B cell (primary cell): ENCODE results near the gene INSM1. TPM values are rescaled to one million over a fixed set of nuclear protein-coding genes. Genes with fewer than 3 reads are reported as not detected.
"Not testable (repeated sequence)": the region's sequence is repeated elsewhere in the genome, so short reads cannot be mapped to it uniquely, and the experiment has no call there.

ENCODE experiments used
- ATAC-seq: fragments of 200-7000 bp; cut with Tn5 transposase; one replicate; pipeline ENCODE4 v1.10.0; 2021; ENCODE audit warnings: low read depth, mild to moderate bottlenecking, moderate number of reproducible peaks, moderate library complexity
- CTCF ChIA-PET: fragments of 350-600 bp; sonication (Branson Sonifier 250); formaldehyde crosslinking; loops from one replicate; lab custom pipeline; 2021; ENCODE audit warnings: antibody characterized with exemption, inconsistent platforms; lab: Charles Lee
- POLR2A ChIA-PET: fragments of 350-600 bp; sonication (Branson Sonifier 250); formaldehyde crosslinking; loops from one replicate; lab custom pipeline; 2021; ENCODE audit warnings: antibody characterized with exemption; lab: Charles Lee
- DNase-seq: peaks from one replicate; pipeline ENCODE4 v3.0.0; 2013
- H2AFZ ChIP-seq: 2 replicates; pipeline ENCODE4 v1.6.1; 2012; ENCODE audit warnings: mild to moderate bottlenecking, low read depth, low read length; ENCODE audit not compliant: insufficient read depth, poor library complexity, severe bottlenecking
- H3K27ac ChIP-seq, 2 donors: 1 replicate in 1 of 2; 2 replicates in 1 of 2; pipeline ENCODE4 v1.5.1; 2012 to 2013; ENCODE audit warnings: low read length in 2 of 2, mild to moderate bottlenecking in 2 of 2, moderate library complexity in 1 of 2
- H3K27me3 ChIP-seq, 4 experiments: fragments of 200-600 bp in 1 of 4; sonication (generic) in 1 of 4; replicated peaks in 1 of 4; 1 replicate in 2 of 4; 2 replicates in 2 of 4; pipeline versions ENCODE4 v1.6.1 to v1.7.0; 2013 to 2016; ENCODE audit warnings: low read length in 3 of 4, mild to moderate bottlenecking in 2 of 4, mixed read lengths in 1 of 4, moderate library complexity in 1 of 4; ENCODE audit not compliant: insufficient read depth in 4 of 4, control insufficient read depth in 3 of 4; ENCODE audit errors: control extremely low read depth in 1 of 4
- H3K36me3 ChIP-seq, 2 experiments: replicated peaks in 1 of 2; 1 replicate in 1 of 2; 2 replicates in 1 of 2; pipeline versions ENCODE4 v1.6.1 to v1.7.1; 2013; ENCODE audit warnings: low read length in 1 of 2; ENCODE audit not compliant: insufficient read depth in 2 of 2, control insufficient read depth in 1 of 2; ENCODE audit errors: control extremely low read depth in 1 of 2, extremely low read depth in 1 of 2
- H3K4me1 ChIP-seq, 2 donors: fragments of 200-600 bp in 1 of 2; sonication (generic) in 1 of 2; 1 replicate in 1 of 2; 2 replicates in 1 of 2; pipeline versions ENCODE4 v1.5.1 to v1.6.1; 2013 to 2017; ENCODE audit warnings: low read length in 2 of 2; ENCODE audit not compliant: control insufficient read depth in 2 of 2, insufficient read depth in 2 of 2
- H3K4me2 ChIP-seq: replicated peaks from 2 replicates; pipeline ENCODE3; 2012; ENCODE audit warnings: mild to moderate bottlenecking, low read depth, low read length; ENCODE audit not compliant: poor library complexity, severe bottlenecking
- H3K4me3 ChIP-seq, 5 experiments: fragments of 200-600 bp in 1 of 5; sonication (generic) in 1 of 5; 1 replicate in 3 of 5; 2 replicates in 2 of 5; pipeline versions ENCODE4 v1.5.1 to v1.7.0; 2011 to 2016; ENCODE audit warnings: low read length in 4 of 5, mild to moderate bottlenecking in 4 of 5, low read depth in 2 of 5, control low read depth in 1 of 5, moderate library complexity in 1 of 5; ENCODE audit not compliant: insufficient read depth in 1 of 5; ENCODE audit errors: control extremely low read depth in 1 of 5, extremely low read depth in 1 of 5
- H3K79me2 ChIP-seq: fragments of 200-600 bp; sonication (generic); one replicate; pipeline ENCODE4 v1.6.0; 2016; ENCODE audit warnings: low read length; ENCODE audit not compliant: control insufficient read depth, insufficient read depth
- H3K9ac ChIP-seq: fragments of 200-600 bp; sonication (generic); 2 replicates; pipeline ENCODE4 v1.6.1; 2017; ENCODE audit warnings: mild to moderate bottlenecking, low read length, moderate library complexity
- H3K9me3 ChIP-seq, 3 donors: one replicate each; pipeline versions ENCODE4 v1.6.1 to v1.7.1; 2013; ENCODE audit warnings: low read length in 2 of 3; ENCODE audit not compliant: control insufficient read depth in 2 of 3, insufficient read depth in 1 of 3; ENCODE audit errors: control extremely low read depth in 1 of 3
- H4K20me1 ChIP-seq: 2 replicates; pipeline ENCODE4 v1.6.0; 2012; ENCODE audit warnings: mild to moderate bottlenecking, low read length; ENCODE audit not compliant: insufficient read depth, control insufficient read depth, poor library complexity, severe bottlenecking
- H3K27ac Mint-ChIP-seq: one replicate; pipeline ENCODE4 v1.8.0; 2021; ENCODE audit warnings: mixed read lengths
- H3K27me3 Mint-ChIP-seq: one replicate; pipeline ENCODE4 v1.8.0; 2021; ENCODE audit warnings: mixed read lengths
- H3K4me1 Mint-ChIP-seq: one replicate; pipeline ENCODE4 v1.8.0; 2021; ENCODE audit warnings: mixed read lengths
- H3K4me3 Mint-ChIP-seq: one replicate; pipeline ENCODE4 v1.8.0; 2021; ENCODE audit warnings: mixed read lengths
- H3K9me3 Mint-ChIP-seq: one replicate; pipeline ENCODE4 v1.8.0; 2022; ENCODE audit warnings: mixed read lengths; ENCODE audit not compliant: insufficient read depth
- CTCF ChIP-seq: fragments of 200-600 bp; IDR thresholded peaks from one replicate; pipeline ENCODE4 v1.8.0; 2022; ENCODE audit warnings: antibody characterized with exemption, mild to moderate bottlenecking
- EZH2 ChIP-seq: IDR thresholded peaks from 2 replicates; pipeline ENCODE4 v1.6.1; 2012; ENCODE audit warnings: borderline replicate concordance, low read depth, mild to moderate bottlenecking, moderate library complexity, low read length; ENCODE audit not compliant: insufficient read depth, poor library complexity, severe bottlenecking
- WGBS: methylation state at CpG from one replicate; pipeline ENCODE4 v1.1.5; 2013; ENCODE audit warnings: missing lambda C conversion rate; ENCODE audit not compliant: insufficient coverage; 5-methylcytosine and 5-hydroxymethylcytosine counted together
- intact Hi-C: fragments of 100-400 bp; cut with micrococcal nuclease; formaldehyde crosslinking; loops from one replicate; pipeline ENCODE4 v1.10.0; 2022
- polyA plus RNA-seq: library from polyadenylated mRNA; depleted of rRNA; stranded (reverse); fragments of >200 nt; gene quantifications from 2 replicates; pipeline ENCODE4 v1.2.3, GENCODE V29; 2012
- total RNA-seq, 2 donors: library from RNA; stranded (reverse); fragments of 120-200 nt in 1 of 2; gene quantifications; 1 replicate in 1 of 2; 2 replicates in 1 of 2; pipeline versions ENCODE4 v1.2.3 to v1.2.4, GENCODE V29; 2013 to 2022

INSM1 gene
- total and polyA plus RNA-seq, 2 donors (not counting 1 experiment from before 2014, with no cell fraction given): not detected

GRCh38 chr20:20344476-20344875 is 23.4 kb upstream of the INSM1 start:
- Histone ChIP-seq H3K4me1 (no peaks in the 10 kb centered on the region), H3K27me3 (peaks cover 0 to 15% (median 1%) of the 10 kb centered on the region in 4 experiments), H3K27ac (no peak overlapping the region), H3K36me3 (no peaks in the 10 kb centered on the region), H3K4me2 (no peak overlapping the region), H3K4me3 (no peak overlapping the region), H3K9me3 (peaks cover 3 to 6% (median 4%) of the 10 kb centered on the region in 3 donors), H4K20me1 (no peaks in the 10 kb centered on the region), H2AFZ (no peak overlapping the region), H3K9ac (no peak overlapping the region), H3K79me2 (no peaks in the 10 kb centered on the region)
- H3K9me3 Mint-ChIP-seq: peaks cover 2% of the 10 kb centered on the region
- no peak overlapping the region for H3K27ac Mint-ChIP-seq
- ChIA-PET CTCF (no interaction called here), POLR2A (no interaction called here)
- H3K27me3 Mint-ChIP-seq: peaks cover 23% of the 10 kb centered on the region
- DNase-seq: no peak
- no CpG with 5 or more reads among the region's 4 CpGs for WGBS
- intact Hi-C loops: no loop called here
- TF ChIP-seq EZH2 (no peak), CTCF (no peak)
- no peaks in the 10 kb centered on the region for H3K4me1 Mint-ChIP-seq
- ATAC-seq: no peak
- H3K4me3 Mint-ChIP-seq: no peak overlapping the region

- Mint-ChIP-seq H3K9me3 (peaks cover 2% of the 10 kb centered on the region), H3K4me3 (no peak overlapping the region), H3K27me3 (peaks cover 34% of the 10 kb centered on the region), H3K4me1 (no peaks in the 10 kb centered on the region), H3K27ac (no peak overlapping the region)
- Histone ChIP-seq H2AFZ (no peak overlapping the region), H3K4me3 (no peak overlapping the region), H3K4me1 (no peaks in the 10 kb centered on the region), H3K79me2 (no peaks in the 10 kb centered on the region), H3K9ac (no peak overlapping the region), H3K4me2 (no peak overlapping the region), H4K20me1 (no peaks in the 10 kb centered on the region), H3K9me3 (peaks cover 0 to 5% (median 0%) of the 10 kb centered on the region in 3 donors), H3K27ac (no peak overlapping the region), H3K36me3 (no peaks in the 10 kb centered on the region), H3K27me3 (peaks cover 0 to 5% (median 2%) of the 10 kb centered on the region in 4 experiments)
- WGBS: 60% methylated on average over 1 of the region's 3 CpGs
- CTCF ChIA-PET: no interaction called here
- POLR2A ChIA-PET: no interaction called here
- TF ChIP-seq CTCF (no peak), EZH2 (no peak)
- DNase-seq: no peak
- intact Hi-C loops: no loop called here
- ATAC-seq: no peak
These were observed 14.3 kb upstream of the INSM1 start for GRCh38 chr20:20353576-20353975.

- H3K36me3 ChIP-seq, H3K79me2 ChIP-seq, H3K4me3 ChIP-seq, intact Hi-C loops, H3K4me3 Mint-ChIP-seq, H3K4me1 Mint-ChIP-seq, H4K20me1 ChIP-seq, H2AFZ ChIP-seq, CTCF ChIA-PET, ATAC-seq, H3K9me3 Mint-ChIP-seq, POLR2A ChIA-PET, H3K27ac Mint-ChIP-seq, H3K9me3 ChIP-seq, H3K4me2 ChIP-seq, H3K4me1 ChIP-seq, DNase-seq, H3K9ac ChIP-seq, H3K27ac ChIP-seq: not testable (repeated sequence)
- H3K27me3 Mint-ChIP-seq: peaks cover 30% of the 10 kb centered on the region
- H3K27me3 ChIP-seq: peaks cover 0 to 14% (median 2%) of the 10 kb centered on the region in 4 experiments
These were observed 12.4 kb upstream of the INSM1 start for GRCh38 chr20:20355503-20355902.
